ENCODE results near the gene FABP3. TPM values are rescaled to one million over a fixed set of nuclear protein-coding genes. Genes with fewer than 3 reads are reported as not detected.

The FABP3 gene
- total RNA-seq, 1 donor from 2014 or later: 4.6 TPM

DNA sequence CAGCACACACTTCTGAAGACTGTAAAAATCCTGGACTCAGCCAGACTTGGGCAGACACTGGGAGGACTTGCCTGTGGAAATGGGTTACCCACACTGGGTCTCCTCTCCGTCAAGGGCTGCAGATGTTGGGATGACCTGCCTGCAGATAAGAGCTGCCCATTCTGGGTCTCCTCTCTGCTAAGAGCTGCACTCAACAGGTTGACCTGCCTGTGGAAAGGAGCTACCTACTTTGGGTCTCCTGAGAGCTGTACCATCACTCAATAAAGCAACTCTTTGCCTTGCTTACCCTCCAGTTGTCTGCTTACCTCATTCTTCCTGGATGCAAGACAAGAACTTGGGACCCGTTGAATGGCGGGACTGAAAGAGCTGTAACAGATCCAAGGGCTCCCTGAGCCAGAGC is 47.9 kb downstream of the FABP3 start:
- no peaks in the 10 kb centered on the region for H3K27me3 Mint-ChIP-seq (ENCODE audit: low read depth)
- H3K4me1 Mint-ChIP-seq: no peaks in the 10 kb centered on the region
- H3K27ac Mint-ChIP-seq: no peak overlapping the region
- no peak for DNase-seq (ENCODE audit: low spot score in 2 of 2, unreplicated experiment in 2 of 2)
- H3K36me3 Mint-ChIP-seq: peaks cover 19% of the 10 kb centered on the region
- no peak for TF ChIP-seq CTCF (IDR thresholded peaks at IDR 0.05; ENCODE audit: unreplicated experiment)
- no peak overlapping the region for H3K4me3 Mint-ChIP-seq
- H3K9me3 Mint-ChIP-seq: no peaks in the 10 kb centered on the region

GRCh38 chr1:31324093-31324492 is 48.8 kb downstream of the FABP3 start:
- no peak overlapping the region for H3K4me3 Mint-ChIP-seq
- no peaks in the 10 kb centered on the region for H3K4me1 Mint-ChIP-seq
- no peak for TF ChIP-seq CTCF (IDR thresholded peaks at IDR 0.05; ENCODE audit: unreplicated experiment)
- no peak overlapping the region for H3K27ac Mint-ChIP-seq
- H3K27me3 Mint-ChIP-seq (ENCODE audit: low read depth): no peaks in the 10 kb centered on the region
- peaks cover 24% of the 10 kb centered on the region for H3K36me3 Mint-ChIP-seq
- no peaks in the 10 kb centered on the region for H3K9me3 Mint-ChIP-seq
- no peak for DNase-seq (ENCODE audit: low spot score in 2 of 2, unreplicated experiment in 2 of 2)

DNA sequence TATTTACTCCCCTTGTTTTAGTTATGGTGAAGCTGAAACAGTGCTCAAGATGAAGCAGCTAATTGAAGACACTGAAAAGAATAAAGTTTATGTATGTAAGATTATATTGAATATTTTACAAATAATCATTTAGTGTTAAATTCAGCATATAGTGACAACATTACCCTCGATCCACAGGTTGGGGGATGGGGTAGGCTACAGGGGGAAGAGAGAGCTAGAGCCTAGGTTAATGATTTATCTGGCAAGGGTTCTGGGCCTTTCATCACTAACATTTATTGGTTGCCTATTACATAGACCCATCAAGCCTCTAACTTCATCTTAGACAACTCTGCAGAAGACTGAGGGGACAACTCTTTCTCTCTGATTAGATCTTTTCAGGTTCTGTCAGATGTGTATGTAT is 54.7 kb downstream of the FABP3 start:
- H3K27ac Mint-ChIP-seq: no peak overlapping the region
- no peak for DNase-seq (ENCODE audit: low spot score in 2 of 2, unreplicated experiment in 2 of 2)
- no peak for TF ChIP-seq CTCF (IDR thresholded peaks at IDR 0.05; ENCODE audit: unreplicated experiment)
- H3K4me1 Mint-ChIP-seq: no peaks in the 10 kb centered on the region
- H3K36me3 Mint-ChIP-seq: peaks cover 42% of the 10 kb centered on the region
- no peak overlapping the region for H3K4me3 Mint-ChIP-seq
- no peaks in the 10 kb centered on the region for H3K27me3 Mint-ChIP-seq (ENCODE audit: low read depth)
- H3K9me3 Mint-ChIP-seq: no peaks in the 10 kb centered on the region

DNA sequence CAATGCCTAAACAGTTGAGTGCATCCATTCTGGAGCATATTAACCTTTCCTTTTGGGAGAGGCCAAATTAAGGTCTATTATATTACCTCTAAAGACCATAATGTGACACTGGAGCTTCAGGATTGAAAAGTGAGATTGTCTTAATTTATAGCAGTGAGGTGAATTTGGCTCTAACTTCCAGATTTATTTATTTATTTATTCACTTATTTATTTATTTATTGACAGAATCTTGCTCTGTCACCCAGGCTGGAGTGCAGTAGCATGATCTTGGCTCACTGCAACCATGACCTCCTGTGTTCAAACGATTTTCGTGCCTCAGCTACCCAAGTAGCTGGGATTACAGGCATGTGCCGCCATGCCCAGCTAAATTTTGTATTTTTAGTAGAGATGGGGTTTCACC is 57.0 kb downstream of the FABP3 start:
- H3K4me3 Mint-ChIP-seq: no peak overlapping the region
- H3K4me1 Mint-ChIP-seq: no peaks in the 10 kb centered on the region
- no peak overlapping the region for H3K27ac Mint-ChIP-seq
- H3K36me3 Mint-ChIP-seq: peaks cover 40% of the 10 kb centered on the region
- DNase-seq (ENCODE audit: low spot score in 2 of 2, unreplicated experiment in 2 of 2): no peak
- no peak for TF ChIP-seq CTCF (IDR thresholded peaks at IDR 0.05; ENCODE audit: unreplicated experiment)
- H3K9me3 Mint-ChIP-seq: peaks cover 5% of the 10 kb centered on the region
- H3K27me3 Mint-ChIP-seq (ENCODE audit: low read depth): no peaks in the 10 kb centered on the region

Other genes starting within 250 kb of the FABP3 start
- 9.4 to 10.2 TPM (median 9.4 TPM) in 3 replicates for gene NKAIN1, start 133.2 kb downstream of the FABP3 start, total RNA-seq
- gene SNRNP40, start 76.3 kb downstream of the FABP3 start, total RNA-seq: 63.2 to 70.7 TPM (median 64.3 TPM) in 3 replicates
- 25.3 to 27.1 TPM (median 26.6 TPM) in 3 replicates for gene ZCCHC17, start 76.0 kb downstream of the FABP3 start, total RNA-seq
- 45.4 to 49.1 TPM (median 47.1 TPM) in 3 replicates for gene SERINC2, start 40.1 kb upstream of the FABP3 start, total RNA-seq
- 201 to 212 TPM (median 211 TPM) in 3 replicates for gene TINAGL1, start 203.4 kb upstream of the FABP3 start, total RNA-seq
- 0.71 to 1.1 TPM (median 0.98 TPM) in 3 replicates for gene HCRTR1, start 244.6 kb upstream of the FABP3 start, total RNA-seq